GM19397 (cell line): ENCODE measurements around the gene FLRT2.

Source experiments
- ATAC-seq: cut with Tn5 transposase; IDR thresholded peaks from one replicate; pipeline ENCODE4 v1.9.1; 2021; ENCODE audit warnings: mild to moderate bottlenecking, moderate library complexity; ENCODE audit not compliant: unreplicated experiment

The FLRT2 gene

DNA sequence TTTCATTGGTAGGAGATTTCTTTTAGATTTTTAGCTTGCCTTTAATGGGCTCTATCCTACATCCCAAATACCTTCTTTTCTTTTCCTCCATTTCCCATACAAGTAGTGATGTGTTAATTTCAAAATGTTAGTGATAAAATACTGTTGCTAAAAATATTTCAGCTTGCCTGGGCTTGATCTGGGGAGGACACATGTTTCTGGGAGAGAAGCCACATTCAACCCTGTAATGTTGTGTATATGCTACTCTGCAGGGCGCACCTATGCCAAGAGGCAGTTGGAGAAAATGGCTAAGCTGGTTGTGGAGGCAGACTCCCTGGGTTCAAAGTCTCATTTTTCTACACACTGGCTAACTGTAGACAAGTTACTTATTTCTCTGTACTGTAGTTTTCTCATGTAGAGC is 26.3 kb downstream of the FLRT2 start:
- ATAC-seq = no peak

GRCh38 chr14:85558505-85558904 is 28.6 kb downstream of the FLRT2 start:
- no peak for ATAC-seq

GRCh38 chr14:85562630-85563029 is 32.7 kb downstream of the FLRT2 start:
- ATAC-seq = no peak

GRCh38 chr14:85564841-85565527 is 35.0 kb downstream of the FLRT2 start:
- ATAC-seq = no peak

GRCh38 chr14:85565862-85566296 is 35.9 kb downstream of the FLRT2 start:
- ATAC-seq = no peak

DNA sequence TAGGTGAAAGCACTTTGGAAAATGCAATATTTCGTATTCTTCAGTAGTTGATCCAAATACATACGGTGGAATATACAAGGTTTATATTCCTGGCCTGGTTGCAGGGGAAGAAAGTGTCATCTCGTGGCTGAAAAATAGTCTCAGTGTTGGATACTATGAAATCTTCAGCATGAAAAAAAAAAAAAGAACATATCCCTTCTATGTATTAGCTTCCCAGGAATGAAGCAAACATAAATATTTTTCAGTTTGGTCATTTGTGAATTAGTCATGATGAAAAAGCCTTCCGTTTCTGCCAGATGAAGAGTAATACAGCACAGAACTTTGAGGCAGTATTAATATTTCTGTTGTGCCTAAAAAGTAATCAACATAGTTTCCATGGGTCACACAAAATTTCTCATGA is 36.7 kb downstream of the FLRT2 start:
- no peak for ATAC-seq

DNA sequence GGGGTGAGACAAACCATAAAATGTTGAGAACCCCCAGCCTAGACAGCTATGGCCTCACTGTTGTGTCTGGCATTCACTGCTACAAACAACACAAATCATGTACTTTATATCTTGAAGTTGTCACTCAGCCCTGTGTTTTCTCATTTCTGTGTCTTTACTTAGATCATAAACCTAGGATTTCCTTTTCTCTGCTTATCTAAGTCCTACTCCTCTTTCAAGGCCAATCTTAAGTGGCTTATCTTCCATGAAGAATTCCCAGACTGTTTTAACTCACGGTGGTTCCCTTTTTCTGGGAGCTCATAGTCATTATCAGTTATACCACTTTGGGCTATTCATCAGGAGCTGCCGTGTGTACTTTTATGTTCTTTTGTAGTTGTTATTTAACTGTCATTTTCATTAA is 42.1 kb downstream of the FLRT2 start:
- ATAC-seq = no peak

- no peak for ATAC-seq
Observed at GRCh38 chr14:85572845-85573244, 42.9 kb downstream of the FLRT2 start.

GRCh38 chr14:85573406-85573805 is 43.5 kb downstream of the FLRT2 start:
- ATAC-seq = no peak

DNA sequence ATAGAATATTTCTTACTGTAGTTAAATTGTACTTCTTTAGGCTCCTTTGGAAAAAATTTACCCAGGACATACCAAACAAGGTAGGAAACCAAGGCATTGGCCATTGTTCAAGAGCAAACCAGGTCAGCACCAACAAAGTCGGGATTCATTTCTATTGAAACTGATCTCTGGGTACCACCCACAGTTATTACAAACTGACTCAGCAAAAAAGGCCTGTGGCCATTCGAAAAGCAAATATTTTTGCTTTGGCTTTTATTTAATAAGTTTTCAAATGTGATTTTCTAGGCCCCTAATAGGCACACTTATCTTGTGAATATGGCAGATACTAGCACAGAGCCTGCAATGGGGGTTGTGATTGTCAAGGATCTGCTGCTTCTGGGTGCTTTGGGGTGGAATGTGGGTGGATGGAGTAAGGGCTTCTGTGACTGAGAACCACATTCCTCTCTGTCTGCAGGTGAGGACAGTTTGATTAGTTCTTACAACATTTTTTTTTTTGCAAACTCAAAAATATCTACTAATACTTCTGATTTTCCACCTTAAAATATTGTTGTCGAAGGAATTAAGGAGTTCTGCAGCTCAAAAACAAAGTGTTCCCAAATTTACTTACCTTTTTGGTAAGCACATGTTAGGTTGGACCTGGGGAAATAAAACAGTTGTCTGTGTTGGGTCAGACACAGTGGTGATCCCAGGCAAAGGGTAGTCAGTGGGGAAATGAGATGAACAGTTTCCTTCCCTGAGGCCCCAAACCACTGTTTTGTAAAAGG is 45.1 kb downstream of the FLRT2 start:
- ATAC-seq = no peak

DNA sequence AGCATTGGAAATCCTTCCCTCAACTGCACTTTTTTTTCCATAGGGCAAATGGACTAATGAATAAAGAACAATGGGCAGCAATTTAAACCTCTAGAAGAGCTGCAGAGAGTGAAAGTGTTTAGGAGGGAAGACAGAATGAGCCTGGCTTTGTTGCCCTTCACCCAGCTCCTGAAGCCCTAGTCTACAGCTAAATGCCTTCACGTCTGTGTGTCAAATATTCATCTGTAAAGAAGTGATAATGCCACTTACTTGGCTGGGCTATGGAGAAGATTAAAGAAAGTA is 45.6 kb downstream of the FLRT2 start:
- no peak for ATAC-seq

DNA sequence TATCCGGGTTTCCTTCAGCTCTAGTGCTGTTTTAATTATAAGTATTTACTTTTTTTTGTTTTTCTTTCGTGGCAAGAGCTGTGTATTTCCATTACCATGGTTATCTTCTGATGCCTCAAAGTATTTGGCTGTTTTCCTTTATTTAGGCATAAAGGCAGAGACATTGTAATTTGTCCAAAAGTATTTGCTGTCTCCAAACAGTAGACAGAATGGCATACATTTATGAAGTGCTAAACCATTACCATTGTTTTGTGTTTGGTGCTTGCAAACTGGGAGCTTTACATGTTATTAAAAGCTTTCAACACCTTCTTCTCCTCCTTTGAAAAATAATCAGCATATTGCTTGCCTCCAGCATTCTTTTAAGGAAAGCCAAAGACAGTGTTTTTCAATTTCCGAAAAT is 46.3 kb downstream of the FLRT2 start:
- no peak for ATAC-seq

- no peak for ATAC-seq
Observed at GRCh38 chr14:85576848-85577542, 47.1 kb downstream of the FLRT2 start.

- no peak for ATAC-seq
Observed at GRCh38 chr14:85577543-85578114, 47.7 kb downstream of the FLRT2 start.

DNA sequence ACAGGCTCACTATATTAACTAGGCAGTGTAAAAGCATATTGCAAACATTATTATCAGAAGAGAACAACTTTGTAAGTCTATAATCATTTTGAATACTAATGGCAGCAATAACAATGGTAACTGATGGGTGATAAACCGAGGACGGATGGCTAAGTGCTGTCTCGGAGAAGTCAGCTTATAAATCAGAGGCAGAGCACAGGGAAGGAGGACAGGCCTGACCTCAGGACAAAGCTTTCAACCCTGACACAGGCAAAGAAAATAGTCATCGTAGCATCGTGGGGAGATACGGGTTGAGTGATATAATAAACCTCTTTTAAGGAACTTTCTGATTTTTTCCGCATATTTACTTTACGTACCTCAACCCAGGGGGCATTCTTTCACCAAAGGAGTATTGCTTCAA is 48.4 kb downstream of the FLRT2 start:
- no peak for ATAC-seq

- ATAC-seq = no peak
Observed at GRCh38 chr14:85578930-85579329, 49.0 kb downstream of the FLRT2 start.

- ATAC-seq = no peak
Observed at GRCh38 chr14:85579942-85580341, 50.0 kb downstream of the FLRT2 start.

DNA sequence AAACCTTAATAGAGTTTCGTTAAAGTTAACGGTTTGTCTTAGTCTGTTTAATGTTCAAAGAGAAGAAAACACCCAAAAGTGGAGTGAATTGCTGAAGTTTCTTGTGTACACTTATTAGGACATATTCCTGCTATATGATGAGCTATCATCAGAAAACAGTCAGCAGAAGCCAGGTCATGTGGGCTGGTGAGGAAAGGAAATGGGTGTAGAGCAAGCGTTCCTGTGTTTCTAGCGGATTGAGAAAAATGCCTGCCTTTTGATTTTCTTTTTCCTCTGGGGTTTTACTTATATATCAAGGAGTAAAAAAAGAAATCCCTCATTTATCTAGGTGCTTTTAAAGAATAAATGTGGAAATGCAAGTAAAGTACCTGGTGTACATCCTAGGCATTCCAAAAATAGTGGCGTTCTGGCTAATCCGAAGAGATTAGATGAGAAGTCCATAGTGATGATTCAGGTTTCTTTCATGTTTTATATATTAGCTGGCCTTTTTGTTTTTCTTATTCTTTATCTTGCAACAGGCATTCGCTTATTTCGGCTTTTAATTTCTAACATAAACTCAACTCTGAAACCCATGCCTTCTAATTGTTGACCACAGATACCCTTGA is 50.7 kb downstream of the FLRT2 start:
- ATAC-seq = no peak

GRCh38 chr14:85581691-85582090 is 51.7 kb downstream of the FLRT2 start:
- no peak for ATAC-seq

- no peak for ATAC-seq
Observed at GRCh38 chr14:85583380-85583779, 53.4 kb downstream of the FLRT2 start.

DNA sequence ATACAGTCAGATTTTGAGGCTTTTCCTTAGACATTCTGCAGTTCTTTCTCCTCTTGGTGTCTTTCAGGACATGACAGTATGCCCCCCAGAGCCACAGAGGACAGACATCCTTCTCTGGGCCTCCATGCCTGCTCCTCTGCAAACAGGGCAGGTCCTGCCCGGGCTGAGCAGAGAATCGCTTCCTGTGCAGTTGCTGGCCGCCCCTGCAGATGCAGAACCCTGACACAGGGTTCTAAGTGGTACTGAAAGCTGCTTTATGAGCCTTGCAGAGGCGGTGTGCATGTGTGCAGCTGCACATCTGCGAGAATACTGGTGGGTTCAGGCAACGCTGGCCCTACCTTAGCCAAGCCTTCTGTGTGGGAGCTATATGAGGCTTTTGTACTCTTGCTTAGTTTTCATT is 54.5 kb downstream of the FLRT2 start:
- no peak for ATAC-seq
